ENCODE results near the gene SMCO4.

DNA sequence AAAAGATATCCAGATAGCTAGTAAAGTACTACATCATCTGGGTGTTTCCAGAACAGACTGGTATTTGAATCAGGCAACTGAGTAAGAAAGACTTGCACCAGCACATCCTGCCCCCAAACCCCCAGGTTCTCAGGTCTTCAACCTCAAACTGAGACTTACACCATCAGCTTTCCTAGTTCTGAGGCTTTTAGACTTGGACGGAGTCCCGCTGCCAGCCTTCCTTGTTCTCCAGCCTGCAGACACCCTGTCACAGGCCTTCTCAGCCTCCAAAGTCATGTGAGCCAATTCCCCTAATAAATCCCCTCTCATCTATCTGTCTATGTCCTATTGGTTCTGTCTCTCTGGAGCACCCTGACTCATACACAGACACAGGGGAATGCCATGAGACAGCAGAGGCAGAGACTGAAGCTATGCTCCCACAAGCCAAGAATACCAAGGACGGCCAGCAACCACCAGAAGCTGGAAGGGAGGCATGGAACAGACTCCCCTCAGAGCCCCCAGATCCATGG, 10.9 kb downstream of the SMCO4 start:
- TF ChIP-seq CTCF (IDR thresholded peaks at IDR 0.05) (no peak), POLR2A (IDR thresholded peaks at IDR 0.05) (no peak)

Measured in esophagus squamous epithelium (tissue), 4 donors.